Esophagus muscularis mucosa (tissue), 4 donors: ENCODE measurements around the gene CSMD2. TPM values are rescaled to one million over a fixed set of nuclear protein-coding genes. Genes with fewer than 3 reads are reported as not detected.

Source experiments
- DNase-seq: peaks from one replicate; pipeline ENCODE4 v3.0.0-alpha.2; 2017; ENCODE audit errors: extremely low spot score
- H3K27ac ChIP-seq, 4 donors: fragments of 200-600 bp; sonication (generic); replicated peaks in 1 of 4; 1 replicate in 3 of 4; 2 replicates in 1 of 4; pipeline ENCODE4 v1.5.1; 2016 to 2019; ENCODE audit warnings: mild to moderate bottlenecking in 1 of 4
- H3K27me3 ChIP-seq, 4 donors: fragments of 200-600 bp; sonication (generic); one replicate each; pipeline versions ENCODE4 v1.5.1 to v1.6.0; 2016 to 2019
- H3K36me3 ChIP-seq, 4 donors: fragments of 200-600 bp; sonication (generic); one replicate each; pipeline ENCODE4 v1.5.1; 2016 to 2019
- H3K4me1 ChIP-seq, 4 donors: fragments of 200-600 bp; sonication (generic); one replicate each; pipeline ENCODE4 v1.5.1; 2016 to 2019
- H3K4me3 ChIP-seq, 4 donors: fragments of 200-600 bp; sonication (generic); 1 replicate in 2 of 4; 2 replicates in 2 of 4; pipeline ENCODE4 v1.5.1; 2016 to 2019; ENCODE audit warnings: mild to moderate bottlenecking in 4 of 4, moderate library complexity in 1 of 4
- H3K9me3 ChIP-seq, 4 donors: fragments of 200-600 bp; sonication (generic); 1 replicate in 3 of 4; 2 replicates in 1 of 4; pipeline ENCODE4 v1.5.1; 2016 to 2019
- CTCF ChIP-seq, 3 experiments: fragments of 200-600 bp in 2 of 3; fragments of 450-650 bp in 1 of 3; sonication (generic) in 2 of 3; IDR thresholded peaks; one replicate each; pipeline ENCODE4 v1.5.1; 2017 to 2019; ENCODE audit warnings: antibody characterized with exemption in 3 of 3, mild to moderate bottlenecking in 2 of 3, moderate library complexity in 1 of 3
- EP300 ChIP-seq: sonication (generic); formaldehyde crosslinking; IDR thresholded peaks from one replicate; pipeline ENCODE4 v1.6.1; 2017; ENCODE audit warnings: antibody characterized with exemption
- POLR2A ChIP-seq: fragments of 450-650 bp; IDR thresholded peaks from one replicate; pipeline ENCODE4 v1.6.1; 2017; ENCODE audit warnings: antibody characterized with exemption, moderate library complexity, mild to moderate bottlenecking, low read depth
- POLR2AphosphoS5 ChIP-seq, 2 donors: sonication (generic); formaldehyde crosslinking; IDR thresholded peaks; one replicate each; pipeline ENCODE4 v1.6.1; 2017; ENCODE audit warnings: antibody characterized with exemption in 2 of 2
- WGBS: methylation state at CpG from one replicate; pipeline ENCODE4 v1.1.5; 2018; 5-methylcytosine and 5-hydroxymethylcytosine counted together
- intact Hi-C: fragments of 100-400 bp; cut with DNase I; formaldehyde crosslinking; loops from one replicate; pipeline ENCODE4 v1.15.1; 2023
- total RNA-seq, 4 donors: library from RNA; depleted of rRNA; stranded (reverse); fragments of >200 nt; gene quantifications; one replicate each; pipeline versions ENCODE4 v1.1.0 to v1.2.1, GENCODE V29; 2016

CSMD2 gene
- total RNA-seq, 4 donors from 2014 or later = 0.26 to 0.75 (median 0.37) TPM

GRCh38 chr1:34125721-34126380 lies 39.2 kb downstream of the CSMD2 start:
- intact Hi-C loops = no loop called here
- peaks cover 0 to 32% (median 0%) of the 10 kb centered on the region in 4 donors for H3K27me3 ChIP-seq
- H3K36me3 ChIP-seq = no peaks in the 10 kb centered on the region
- H3K9me3 ChIP-seq = no peaks in the 10 kb centered on the region
- H3K27ac ChIP-seq = no peak overlapping the region
- TF ChIP-seq POLR2AphosphoS5 (IDR thresholded peaks at IDR 0.05) = no peak
- no peak for TF ChIP-seq EP300
- TF ChIP-seq CTCF (IDR thresholded peaks at IDR 0.05) = no peak
- no peak for TF ChIP-seq POLR2A
- H3K4me3 ChIP-seq = no peak overlapping the region
- peak; percentile 84 for DNase-seq
- no peaks in the 10 kb centered on the region for H3K4me1 ChIP-seq
- 86% methylated on average over 5 of the region's 5 CpGs for WGBS

GRCh38 chr1:34122080-34122932 lies 42.7 kb downstream of the CSMD2 start:
- Histone ChIP-seq H3K9me3 (peaks cover 0 to 14% (median 6%) of the 10 kb centered on the region in 4 donors), H3K4me1 (no peaks in the 10 kb centered on the region), H3K27ac (no peak overlapping the region), H3K36me3 (no peaks in the 10 kb centered on the region), H3K4me3 (no peak overlapping the region), H3K27me3 (peaks cover 0 to 16% (median 0%) of the 10 kb centered on the region in 4 donors)
- WGBS = 86% methylated on average over 10 of the region's 10 CpGs
- TF ChIP-seq CTCF (IDR thresholded peaks at IDR 0.05) = no peak
- TF ChIP-seq EP300 = no peak
- TF ChIP-seq POLR2AphosphoS5 (IDR thresholded peaks at IDR 0.05) = no peak
- TF ChIP-seq POLR2A = no peak
- intact Hi-C loops = no loop called here
- peak; percentile 89 for DNase-seq

- Histone ChIP-seq H3K9me3 (peaks cover 0 to 26% (median 23%) of the 10 kb centered on the region in 4 donors), H3K4me3 (no peak overlapping the region), H3K27me3 (no peaks in the 10 kb centered on the region), H3K27ac (no peak overlapping the region), H3K4me1 (no peaks in the 10 kb centered on the region), H3K36me3 (no peaks in the 10 kb centered on the region)
- TF ChIP-seq POLR2A (no peak), EP300 (no peak), CTCF (IDR thresholded peaks at IDR 0.05) (no peak), POLR2AphosphoS5 (IDR thresholded peaks at IDR 0.05) (no peak)
- 100% methylated on average over 1 of the region's 1 CpG for WGBS
- DNase-seq = no peak
- intact Hi-C loops = no loop called here
These were observed 49.8 kb downstream of the CSMD2 start for GRCh38 chr1:34115233-34115632.

GRCh38 chr1:34113887-34114286 lies 51.1 kb downstream of the CSMD2 start:
- peak; percentile 45 for DNase-seq
- H3K27ac ChIP-seq = no peak overlapping the region
- no peaks in the 10 kb centered on the region for H3K4me1 ChIP-seq
- H3K27me3 ChIP-seq = peaks cover 0 to 5% (median 0%) of the 10 kb centered on the region in 4 donors
- H3K4me3 ChIP-seq = no peak overlapping the region
- H3K36me3 ChIP-seq = no peaks in the 10 kb centered on the region
- peaks cover 0 to 21% (median 20%) of the 10 kb centered on the region in 4 donors for H3K9me3 ChIP-seq
- intact Hi-C loops = no loop called here
- TF ChIP-seq POLR2AphosphoS5 (IDR thresholded peaks at IDR 0.05) (no peak), CTCF (IDR thresholded peaks at IDR 0.05) (no peak), POLR2A (no peak), EP300 (no peak)
- WGBS = 75% methylated on average over 1 of the region's 1 CpG
